Activated CD4-positive, alpha-beta T cell treated with anti-CD3 and anti-CD28 coated beads for 24 hours (primary cell): ENCODE data around the gene STX16.

ENCODE experiments used
- DNase-seq, 2 donors: peaks; one replicate each; pipeline ENCODE4 v3.0.0-alpha.2; 2020; ENCODE audit warnings: low read depth in 2 of 2

The STX16 gene

GRCh38 chr20:58618351-58619076, 32.6 kb upstream of the STX16 start:
- DNase-seq = no peak

GRCh38 chr20:58619077-58619863, 31.8 kb upstream of the STX16 start:
- DNase-seq = no peak

GRCh38 chr20:58619864-58620431, 31.1 kb upstream of the STX16 start:
- no peak for DNase-seq

- DNase-seq = no peak
Measured at GRCh38 chr20:58621906-58622548, 29.1 kb upstream of the STX16 start.

- no peak for DNase-seq
Measured at GRCh38 chr20:58622671-58623578, 28.2 kb upstream of the STX16 start.

GRCh38 chr20:58623579-58624473, 27.3 kb upstream of the STX16 start:
- no peak for DNase-seq

- no peak for DNase-seq
Measured at GRCh38 chr20:58624687-58625086, 26.4 kb upstream of the STX16 start.

- no peak for DNase-seq
Measured at GRCh38 chr20:58625585-58625984, 25.5 kb upstream of the STX16 start.

GRCh38 chr20:58626051-58626450, 25.0 kb upstream of the STX16 start:
- DNase-seq = no peak

- no peak for DNase-seq
Measured at GRCh38 chr20:58627212-58628072, 23.6 kb upstream of the STX16 start.

- no peak for DNase-seq
Measured at GRCh38 chr20:58628491-58629214, 22.4 kb upstream of the STX16 start.

GRCh38 chr20:58629215-58629580, 21.9 kb upstream of the STX16 start:
- DNase-seq = no peak

- no peak for DNase-seq
Measured at GRCh38 chr20:58630063-58630462, 21.0 kb upstream of the STX16 start.

- DNase-seq = no peak
Measured at GRCh38 chr20:58633161-58634053, 17.7 kb upstream of the STX16 start.

- no peak for DNase-seq
Measured at GRCh38 chr20:58634059-58634458, 17.0 kb upstream of the STX16 start.

- DNase-seq = no peak
Measured at GRCh38 chr20:58634521-58635278, 16.4 kb upstream of the STX16 start.

- DNase-seq = no peak
Measured at GRCh38 chr20:58635279-58635665, 15.8 kb upstream of the STX16 start.
